Erythroblast (primary cell): ENCODE data around the gene CYTH1.

Experiments used
- GATA1 ChIP-seq: IDR thresholded peaks from 2 replicates; pipeline ENCODE4 v1.6.1; 2011; ENCODE audit warnings: low read depth, mild to moderate bottlenecking, control low read depth, low read length, moderate library complexity
- POLR2A ChIP-seq: IDR thresholded peaks from 2 replicates; pipeline ENCODE4 v1.6.1; 2011; ENCODE audit warnings: mild to moderate bottlenecking, low read length

DNA sequence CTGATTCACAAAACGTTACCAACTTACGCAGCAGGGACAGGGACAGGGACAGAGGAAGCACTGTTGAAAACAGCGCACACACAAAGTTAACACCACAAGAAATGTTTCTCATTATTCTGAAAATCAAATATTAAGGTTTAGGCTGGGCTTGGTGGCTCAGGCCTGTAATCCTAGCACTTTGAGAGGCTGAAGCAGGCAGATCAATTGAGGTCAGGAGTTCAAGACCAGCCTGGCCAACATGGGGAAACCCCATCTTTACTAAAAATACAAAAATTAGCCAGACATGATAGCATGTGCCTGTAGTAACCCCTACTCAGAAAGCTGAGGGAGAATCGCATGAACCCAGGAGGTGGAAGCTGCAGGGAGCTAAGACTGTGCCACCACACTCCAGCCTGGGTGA, 4.2 kb downstream of the CYTH1 start:
- TF ChIP-seq POLR2A = no peak
- TF ChIP-seq GATA1 = no peak
